Fibroblast of upper back skin (primary cell): ENCODE measurements around the gene HDAC9.
A peak's percentile ranks its signal among the peaks of the same experiment; 100 is the strongest.

Experiments
- DNase-seq: peaks from one replicate; pipeline ENCODE4 v3.0.0-alpha.2; 2013

The HDAC9 gene

GRCh38 chr7:18526368-18526878, 30.9 kb downstream of the HDAC9 start:
- no peak for DNase-seq

GRCh38 chr7:18529239-18529638, 33.7 kb downstream of the HDAC9 start:
- DNase-seq, result no peak

- DNase-seq, result no peak
Observed at GRCh38 chr7:18530224-18531179, 35.0 kb downstream of the HDAC9 start.

GRCh38 chr7:18531539-18531938, 36.0 kb downstream of the HDAC9 start:
- no peak for DNase-seq

- no peak for DNase-seq
Observed at GRCh38 chr7:18532813-18533212, 37.3 kb downstream of the HDAC9 start.

- no peak for DNase-seq
Observed at GRCh38 chr7:18534481-18534880, 38.9 kb downstream of the HDAC9 start.

- no peak for DNase-seq
Observed at GRCh38 chr7:18535810-18536415, 40.4 kb downstream of the HDAC9 start.

GRCh38 chr7:18536486-18536885, 40.9 kb downstream of the HDAC9 start:
- peak; percentile 25 for DNase-seq

GRCh38 chr7:18538554-18539250, 43.2 kb downstream of the HDAC9 start:
- no peak for DNase-seq

- no peak for DNase-seq
Observed at GRCh38 chr7:18540396-18540795, 44.8 kb downstream of the HDAC9 start.

GRCh38 chr7:18541181-18541870, 45.8 kb downstream of the HDAC9 start:
- peak; percentile 82 for DNase-seq

GRCh38 chr7:18541871-18542212, 46.3 kb downstream of the HDAC9 start:
- DNase-seq, result no peak

GRCh38 chr7:18546576-18546975, 51.0 kb downstream of the HDAC9 start:
- DNase-seq, result no peak

GRCh38 chr7:18547509-18548187, 52.1 kb downstream of the HDAC9 start:
- DNase-seq, result no peak

- DNase-seq, result no peak
Observed at GRCh38 chr7:18548534-18548933, 53.0 kb downstream of the HDAC9 start.

- DNase-seq, result no peak
Observed at GRCh38 chr7:18550574-18550973, 55.0 kb downstream of the HDAC9 start.

GRCh38 chr7:18552316-18552916, 56.9 kb downstream of the HDAC9 start:
- DNase-seq, result no peak

- DNase-seq, result no peak
Observed at GRCh38 chr7:18552943-18553604, 57.5 kb downstream of the HDAC9 start.

GRCh38 chr7:18553605-18554003, 58.1 kb downstream of the HDAC9 start:
- DNase-seq, result no peak

- DNase-seq, result peak; percentile 49
Observed at GRCh38 chr7:18555120-18555519, 59.6 kb downstream of the HDAC9 start.

- no peak for DNase-seq
Observed at GRCh38 chr7:18555968-18556367, 60.4 kb downstream of the HDAC9 start.
